HG02678 (cell line): ENCODE results near the gene ZCCHC7.
A peak's percentile ranks its signal among the peaks of the same experiment; 100 is the strongest.
"Not testable (repeated sequence)": the region's sequence is repeated elsewhere in the genome, so short reads cannot be mapped to it uniquely, and the experiment has no call there.

Experiments
- ATAC-seq: cut with Tn5 transposase; IDR thresholded peaks from one replicate; pipeline ENCODE4 v1.9.1; 2021; ENCODE audit warnings: mild to moderate bottlenecking, moderate library complexity; ENCODE audit not compliant: unreplicated experiment

Gene ZCCHC7

DNA sequence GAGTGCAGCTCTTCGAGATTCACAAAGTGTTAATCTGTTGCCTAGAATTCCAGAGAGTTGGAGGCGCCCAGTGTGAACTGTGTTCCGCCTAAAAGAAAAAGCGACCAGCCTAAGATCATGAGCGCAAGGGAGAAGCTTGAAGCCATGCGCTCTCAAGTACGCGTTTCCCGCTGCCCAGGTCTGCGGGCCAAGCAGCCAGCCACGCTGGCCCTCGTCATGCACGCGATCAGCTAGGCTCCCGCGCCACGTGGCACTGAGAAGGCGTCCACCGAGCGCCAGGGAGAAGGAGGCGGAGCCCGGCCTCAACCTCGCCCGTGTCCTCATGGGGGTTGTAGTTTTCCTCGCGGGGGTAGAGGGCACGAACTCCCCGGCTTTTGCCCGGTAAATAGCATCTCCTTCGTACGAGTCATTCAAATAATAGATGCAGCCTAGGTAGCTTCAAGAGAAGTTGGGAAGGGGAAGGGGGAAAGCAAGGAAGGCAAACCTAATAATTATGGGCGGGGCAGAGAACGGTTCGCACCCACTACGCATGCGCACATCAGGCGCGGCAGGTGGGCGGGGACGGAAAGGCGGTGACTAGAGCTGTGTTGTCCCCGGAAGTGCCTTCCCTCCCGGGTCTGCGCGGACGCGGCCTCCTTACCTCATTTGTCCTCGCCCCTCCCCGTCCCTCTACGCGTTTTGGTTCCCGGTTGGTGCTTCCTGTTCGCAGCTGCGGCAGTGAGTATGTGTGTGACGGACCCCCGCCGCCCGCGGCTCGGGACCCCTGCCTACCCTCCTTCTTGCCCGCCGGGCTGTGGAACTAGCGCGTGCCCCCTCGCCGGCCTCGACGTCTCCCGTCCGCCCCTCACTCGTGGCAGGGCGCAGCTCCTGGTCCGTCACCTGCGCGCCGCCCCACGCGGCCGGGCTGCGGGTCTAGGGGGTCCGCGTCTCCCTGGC lies at the start of gene ZCCHC7:
Gene ZCCHC7 (plus strand): TSS at position 668 of the 936 bp plus-strand sequence.
- peak; percentile 95 for ATAC-seq

DNA sequence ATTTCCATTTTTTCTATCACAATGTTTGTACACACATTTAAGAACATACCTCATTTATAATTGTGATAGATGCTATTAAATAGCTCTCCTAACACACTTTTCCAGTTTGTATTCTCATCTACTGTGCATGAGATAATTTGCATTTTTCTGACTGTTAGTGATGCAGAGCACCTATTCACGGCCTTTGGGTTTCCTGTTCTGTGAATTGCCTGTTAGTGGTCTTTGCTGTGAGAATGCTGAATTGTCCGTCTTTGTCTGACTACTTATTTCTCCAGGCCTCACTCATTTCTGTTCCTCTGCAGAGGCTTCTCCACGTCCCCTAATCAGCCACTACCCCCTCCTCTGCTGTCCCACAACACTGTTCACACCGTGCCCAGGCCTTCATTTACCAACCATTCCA lies 45.6 kb upstream of the ZCCHC7 start:
- ATAC-seq: not testable (repeated sequence)

DNA sequence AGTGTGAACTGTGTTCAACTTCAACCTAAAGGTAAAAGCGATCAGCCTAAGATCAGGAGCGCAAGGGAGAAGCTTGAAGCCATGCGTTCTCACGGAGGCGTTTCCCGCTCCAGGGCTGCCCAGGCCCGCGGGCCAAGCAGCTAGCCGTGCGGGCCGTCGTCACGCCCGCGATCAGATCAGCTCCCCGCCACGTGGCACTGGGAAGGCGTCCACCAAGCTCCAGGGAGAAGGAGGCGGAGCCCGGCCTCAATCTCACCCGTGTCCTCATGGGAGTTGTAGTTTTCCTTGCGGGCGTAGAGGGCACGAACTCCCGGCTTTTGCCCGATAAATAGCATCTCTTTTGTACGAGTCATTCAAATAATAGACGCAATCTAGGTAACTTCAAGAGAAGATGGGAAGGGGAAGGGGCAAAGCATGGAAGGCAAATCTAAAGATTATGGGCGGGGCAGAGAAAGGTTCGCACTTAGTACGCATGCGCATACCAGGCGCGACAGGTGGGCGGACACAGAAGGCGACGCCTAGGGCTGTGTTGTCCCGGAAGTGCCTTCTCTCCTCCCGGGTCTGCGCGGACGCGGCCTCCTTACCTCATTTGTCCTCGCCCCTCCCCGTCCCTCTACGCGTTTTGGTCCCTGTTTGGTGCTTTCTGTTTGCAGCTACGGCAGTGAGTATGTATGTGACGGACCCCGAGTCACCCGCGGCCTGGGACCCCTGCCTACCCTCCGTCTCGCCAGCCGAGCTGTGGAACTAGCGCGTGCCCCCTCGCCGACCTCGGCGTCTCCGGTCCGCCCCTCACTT lies 40.8 kb upstream of the ZCCHC7 start:
- peak; percentile 94 for ATAC-seq

DNA sequence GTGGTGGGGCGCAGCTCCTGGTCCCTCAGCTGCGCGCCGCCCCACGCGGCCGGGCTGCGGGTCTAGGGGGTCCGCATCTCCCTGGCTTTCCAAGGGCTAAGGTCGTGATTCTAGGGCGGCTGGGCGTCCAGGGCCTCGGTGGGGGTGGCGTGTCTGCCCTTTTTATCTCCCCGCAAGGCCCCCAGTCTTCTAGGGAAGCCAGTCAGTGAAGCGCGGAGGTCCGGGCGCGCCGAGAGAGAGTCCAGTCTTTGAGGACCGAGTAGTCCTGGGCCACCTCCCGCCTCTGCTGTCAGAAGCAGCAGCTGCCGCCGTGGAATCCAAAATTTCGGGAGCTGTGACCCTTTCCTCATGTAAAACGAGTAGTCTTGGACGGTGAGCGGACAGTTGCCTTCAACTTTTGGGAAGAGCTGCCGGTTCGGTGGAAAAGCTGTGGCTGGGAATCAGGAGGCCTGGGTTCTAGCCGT lies 40.2 kb upstream of the ZCCHC7 start:
- peak; percentile 19 for ATAC-seq

DNA sequence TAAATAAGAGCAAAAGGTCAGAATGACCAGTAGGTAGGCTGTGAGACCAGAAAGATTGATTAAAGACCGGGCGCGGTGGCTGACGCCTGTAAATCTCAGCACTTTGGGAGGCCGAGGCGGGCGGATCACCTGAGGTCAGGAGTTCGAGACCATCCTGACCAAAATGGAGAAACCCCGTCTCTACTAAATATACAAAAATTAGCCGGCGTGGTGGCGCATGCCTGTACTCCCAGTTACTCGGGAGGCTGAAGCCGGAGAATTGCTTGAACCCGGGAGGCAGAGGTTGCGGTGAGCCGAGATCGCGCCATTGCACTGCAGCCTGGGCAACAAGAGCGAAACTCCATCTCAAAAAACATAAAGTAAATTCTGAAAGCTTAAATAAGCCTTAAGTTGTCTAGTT lies 38.9 kb upstream of the ZCCHC7 start:
- ATAC-seq: not testable (repeated sequence)

DNA sequence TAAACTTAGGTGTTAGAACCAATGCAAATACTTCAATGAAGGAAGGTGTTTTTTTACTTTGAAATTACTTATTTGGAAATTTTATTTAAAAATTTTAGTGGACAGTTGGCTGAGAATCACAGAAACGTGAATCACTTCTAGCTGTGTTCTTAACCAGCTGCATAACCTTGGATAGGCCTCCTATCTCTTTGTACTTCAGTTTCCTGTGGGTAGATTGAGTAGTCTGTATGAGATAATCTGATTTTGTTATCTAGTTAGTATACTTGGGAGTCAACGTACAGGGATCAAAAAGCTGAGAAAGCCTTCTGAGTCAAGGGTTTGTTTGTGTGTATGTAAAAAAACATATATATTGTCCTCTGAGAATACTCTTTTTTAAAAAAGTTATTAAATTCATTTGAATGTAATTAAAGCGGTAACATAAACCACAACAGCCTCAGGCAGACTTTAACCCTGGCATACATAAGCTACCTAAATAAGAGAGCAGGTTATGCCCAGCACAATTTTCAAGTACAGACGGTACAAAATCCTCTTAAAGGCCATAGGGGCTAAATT lies 38.1 kb upstream of the ZCCHC7 start:
- ATAC-seq: no peak

DNA sequence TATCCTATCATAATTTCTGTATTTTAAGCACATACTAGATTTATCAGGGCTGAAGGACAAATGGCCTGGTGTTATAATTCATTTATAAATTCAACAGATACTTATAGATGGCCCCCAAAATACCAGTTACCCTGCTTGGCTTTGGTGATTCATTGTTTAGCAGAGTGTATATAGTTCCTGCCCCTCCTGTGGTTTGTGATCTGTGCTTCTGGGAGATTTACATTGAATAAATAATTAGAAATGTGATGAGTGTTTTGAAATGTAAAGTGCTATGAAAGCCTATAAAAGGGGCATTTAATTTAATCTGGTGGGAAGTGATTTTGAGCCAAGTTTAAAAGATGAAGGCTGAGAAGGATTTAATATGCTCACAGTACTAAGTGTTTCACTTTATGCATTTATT lies 36.7 kb upstream of the ZCCHC7 start:
- no peak for ATAC-seq

DNA sequence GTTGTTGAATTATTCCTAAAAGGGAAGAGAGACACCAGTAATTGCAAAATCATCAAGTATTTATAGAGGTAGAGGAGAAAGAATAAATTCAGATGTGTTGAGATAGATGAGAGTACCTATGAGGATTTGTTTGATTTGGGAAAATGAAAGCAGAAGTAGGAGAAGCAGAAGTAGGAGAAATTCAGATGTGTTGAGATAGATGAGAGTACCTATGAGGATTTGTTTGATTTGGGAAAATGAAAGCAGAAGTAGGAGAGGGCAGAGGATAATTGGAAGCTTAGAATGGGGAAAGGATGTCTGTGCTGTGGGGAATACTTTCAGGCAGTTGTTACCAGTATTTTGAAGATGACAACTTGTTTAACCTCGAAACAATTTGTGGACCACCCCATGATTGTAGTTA lies 35.1 kb upstream of the ZCCHC7 start:
- ATAC-seq: no peak

DNA sequence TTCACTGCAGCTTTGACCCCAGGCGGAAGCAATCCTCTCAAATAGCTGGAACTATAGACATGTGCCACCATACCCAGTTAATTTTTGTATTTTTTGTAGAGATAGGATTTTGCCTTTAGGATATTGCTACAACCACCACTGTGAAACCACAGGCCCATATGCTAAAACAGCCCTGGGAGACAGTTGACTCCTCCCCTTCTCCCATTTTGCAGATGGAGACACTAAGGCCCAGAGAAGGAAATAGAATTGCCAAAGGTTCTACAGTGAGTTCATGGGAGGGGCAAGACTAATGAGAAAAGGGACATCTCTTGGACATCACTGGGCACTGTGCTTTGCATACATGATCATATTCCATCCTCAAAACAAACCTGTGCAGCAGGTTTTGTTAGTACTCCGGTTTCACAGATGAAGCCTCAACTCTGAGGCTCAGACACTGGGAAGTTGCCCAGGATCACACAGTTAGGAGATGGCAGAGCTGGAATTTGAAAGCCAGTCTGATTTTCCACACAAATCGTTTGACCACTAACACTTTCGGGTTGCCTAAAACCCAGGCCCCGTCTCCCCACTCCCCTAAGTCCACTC lies 27.6 kb upstream of the ZCCHC7 start:
- not testable (repeated sequence) for ATAC-seq

DNA sequence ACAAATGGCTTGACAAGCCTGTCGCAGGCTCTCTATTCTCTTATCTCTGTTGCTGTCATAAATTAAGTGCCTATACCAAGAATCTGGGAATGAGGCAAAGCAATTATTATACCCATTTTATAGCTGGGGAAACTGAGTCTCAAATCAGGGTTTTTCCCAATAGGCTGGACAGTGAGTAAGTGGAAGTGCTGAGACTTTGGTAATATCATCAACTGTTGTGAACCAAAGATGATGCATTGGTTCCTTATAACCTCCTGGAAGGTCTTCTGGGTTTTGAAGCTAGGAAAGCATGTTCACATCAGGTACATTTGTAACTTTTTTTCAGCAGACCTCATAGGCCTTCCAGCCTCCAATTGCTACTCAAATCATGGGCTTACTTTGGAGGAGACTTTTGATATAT lies 25.6 kb upstream of the ZCCHC7 start:
- no peak for ATAC-seq

DNA sequence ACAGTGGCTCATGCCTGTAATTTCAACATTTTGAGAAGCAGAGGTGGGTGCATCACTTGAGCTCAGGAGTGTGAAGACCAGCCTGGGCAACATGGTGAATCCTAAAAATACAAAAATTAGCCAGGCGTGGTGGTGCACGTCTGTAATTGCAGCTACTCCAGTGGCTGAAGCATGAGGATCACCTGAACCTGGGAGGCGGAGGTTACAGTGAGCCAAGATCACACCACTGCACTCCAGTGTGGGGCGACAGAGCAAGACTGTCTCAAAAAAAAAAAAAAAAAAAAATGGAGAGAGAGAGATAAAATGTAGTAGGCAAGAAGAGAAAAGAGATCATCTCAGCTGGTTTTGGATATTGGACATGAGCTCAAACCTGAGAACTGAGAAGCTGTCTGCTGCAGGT lies 23.7 kb upstream of the ZCCHC7 start:
- no peak for ATAC-seq

DNA sequence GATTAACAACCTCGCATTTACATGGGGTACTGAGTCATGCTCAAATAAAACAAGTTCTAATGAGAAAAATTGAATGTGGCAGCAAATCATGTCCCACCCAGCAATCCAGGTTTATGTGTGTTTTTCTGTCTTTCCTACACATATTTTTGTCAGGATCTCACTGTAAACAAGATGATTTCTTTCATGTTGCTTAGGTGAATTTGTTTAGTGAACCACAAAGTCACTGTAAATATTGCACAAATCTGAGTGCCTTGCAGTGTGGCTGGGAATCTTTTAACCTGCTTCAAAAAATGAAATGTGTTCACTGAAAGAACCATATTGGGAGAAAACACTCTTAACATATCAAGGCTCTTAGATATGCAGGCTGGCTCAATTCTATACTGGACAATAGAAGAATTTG lies 23.1 kb upstream of the ZCCHC7 start:
- no peak for ATAC-seq

DNA sequence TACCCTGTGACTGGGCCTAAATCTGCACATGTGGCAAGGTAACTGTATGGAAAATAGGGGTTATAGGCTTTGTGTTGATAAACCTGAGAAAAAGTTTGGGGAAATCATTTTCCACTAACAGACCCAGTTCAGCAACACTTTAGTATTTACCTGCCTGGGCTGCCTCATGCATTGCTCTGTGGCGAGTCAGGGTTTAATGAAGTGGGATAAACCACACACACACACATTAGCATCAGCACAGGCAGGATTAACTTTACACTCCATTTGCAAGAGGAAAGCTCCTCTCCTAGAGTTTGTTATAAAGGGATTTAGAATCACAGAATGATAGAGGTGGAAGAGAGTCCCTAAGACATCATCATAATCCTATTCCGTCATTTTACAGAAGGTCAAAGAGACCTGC lies 20.0 kb upstream of the ZCCHC7 start:
- ATAC-seq: no peak

DNA sequence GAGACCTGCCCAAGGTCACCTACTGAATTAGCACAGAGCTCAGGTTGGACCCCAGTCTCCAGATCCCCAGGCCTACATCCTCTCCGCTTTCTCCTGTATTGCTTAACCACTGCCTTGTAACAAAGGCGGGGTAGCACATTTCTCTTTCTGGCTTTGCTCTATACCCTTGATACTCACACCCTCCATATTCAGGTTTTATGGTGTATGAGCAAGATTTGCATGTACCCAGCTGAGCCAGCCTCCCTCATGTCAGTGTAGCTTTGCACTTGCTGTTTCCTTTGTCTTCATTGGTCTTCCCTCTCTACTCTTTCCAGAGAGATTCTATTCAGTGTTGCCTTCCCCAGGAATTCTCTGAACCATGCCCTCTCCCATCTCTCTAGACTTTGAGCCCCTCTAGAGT lies 19.6 kb upstream of the ZCCHC7 start:
- ATAC-seq: no peak

DNA sequence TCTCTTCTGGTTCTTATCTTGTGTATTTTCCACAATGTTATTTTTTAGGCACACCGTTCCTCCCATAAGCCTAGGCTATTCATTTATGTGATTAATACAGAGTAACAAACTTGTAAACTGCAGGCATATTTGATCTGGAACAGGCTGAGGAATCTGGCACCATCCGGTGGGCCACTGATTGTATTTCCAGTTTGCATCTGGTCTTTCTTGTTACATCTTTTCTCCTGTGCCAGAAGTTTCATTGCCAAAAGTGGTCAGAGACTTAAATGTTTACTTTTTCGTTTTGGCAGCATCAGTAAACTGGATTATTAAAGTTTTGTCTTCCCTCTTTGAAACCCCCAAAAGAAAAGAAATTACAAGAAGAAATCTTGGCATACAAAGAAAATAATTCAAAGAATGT lies 17.9 kb upstream of the ZCCHC7 start:
- no peak for ATAC-seq

DNA sequence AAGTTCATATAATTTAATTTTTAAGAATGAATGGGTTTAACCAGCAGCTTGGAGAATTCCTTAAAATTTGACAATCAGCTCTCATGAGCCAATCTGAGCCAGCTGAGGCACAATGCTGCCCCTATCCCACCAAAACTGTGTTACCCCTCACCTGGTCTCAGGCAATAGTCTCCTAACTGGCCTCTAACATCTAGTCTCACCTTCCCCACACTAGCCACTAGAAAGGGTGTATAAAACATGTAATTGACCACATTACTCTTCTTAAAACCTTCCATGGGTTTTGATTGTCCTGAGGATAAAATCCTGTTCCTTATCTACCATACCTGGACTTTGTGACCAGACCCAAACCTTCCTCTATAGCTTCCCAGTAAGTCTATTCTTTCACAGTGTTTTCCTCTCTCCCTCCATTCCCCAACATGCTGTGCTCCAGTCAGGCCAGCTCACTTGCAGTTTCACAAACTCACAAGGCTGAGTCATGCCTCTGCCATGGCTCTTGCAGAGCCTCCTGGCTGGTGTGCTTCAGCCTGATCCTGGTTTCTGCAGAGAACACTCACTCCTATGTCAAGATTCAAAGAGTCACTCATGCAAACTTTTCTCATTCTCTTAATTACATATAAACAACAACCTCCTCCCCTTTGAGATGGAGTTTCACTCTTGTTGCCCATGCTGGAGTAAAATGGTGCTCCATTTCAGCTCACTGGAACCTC lies 16.0 kb upstream of the ZCCHC7 start:
- ATAC-seq: no peak

DNA sequence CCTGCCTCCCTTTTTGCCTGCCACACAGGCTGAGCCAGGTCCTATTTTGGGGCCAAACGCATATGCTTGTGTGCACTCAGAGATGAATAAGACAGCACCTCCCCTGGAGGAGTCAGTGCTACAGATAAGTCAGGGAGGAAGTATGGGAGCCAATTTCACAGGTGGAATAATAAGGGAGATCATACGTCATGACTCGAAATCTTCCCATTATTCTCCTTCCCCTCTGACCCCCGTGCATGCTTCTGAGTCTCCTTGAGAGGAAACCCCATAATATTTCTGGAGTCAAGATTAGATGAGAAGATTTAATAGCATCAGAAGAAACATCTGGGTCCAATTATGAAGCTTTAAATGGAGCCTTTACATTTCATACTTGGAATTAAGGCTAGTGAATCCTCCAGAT lies 15.1 kb upstream of the ZCCHC7 start:
- ATAC-seq: no peak

DNA sequence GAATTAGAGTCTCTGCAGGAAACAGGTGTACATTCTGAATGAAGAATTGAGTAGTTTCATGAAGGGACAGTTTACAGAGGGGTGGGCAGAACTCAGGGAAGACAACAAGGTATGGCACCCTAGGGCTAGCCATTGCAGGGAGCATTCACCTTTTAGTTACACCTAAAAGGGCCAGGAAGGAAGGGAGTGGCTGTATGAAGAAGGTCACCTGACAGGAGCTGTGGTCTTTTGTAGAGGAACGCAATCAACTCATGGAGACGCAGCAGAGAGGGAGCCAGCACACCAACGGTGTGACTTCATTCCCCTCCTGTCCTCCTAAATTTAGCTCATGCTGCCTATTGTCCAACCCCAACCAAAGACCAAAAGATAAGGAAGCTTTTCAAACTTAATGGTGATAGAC lies 12.7 kb upstream of the ZCCHC7 start:
- no peak for ATAC-seq

DNA sequence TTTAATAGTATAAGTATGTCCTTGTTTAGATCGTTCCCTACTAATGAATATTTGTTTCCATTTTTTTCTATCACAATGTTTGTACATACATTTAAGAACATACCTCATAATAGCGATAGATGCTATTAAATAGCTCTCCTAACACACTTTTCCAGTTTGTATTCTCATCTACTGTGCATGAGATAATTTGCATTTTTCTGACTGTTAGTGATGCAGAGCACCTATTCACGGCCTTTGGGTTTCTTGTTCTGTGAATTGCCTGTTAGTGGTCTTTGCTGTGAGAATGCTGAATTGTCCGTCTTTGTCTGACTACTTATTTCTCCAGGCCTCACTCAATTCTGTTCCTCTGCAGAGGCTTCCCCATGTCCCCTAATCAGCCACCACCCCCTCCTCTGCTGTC lies 5.9 kb upstream of the ZCCHC7 start:
- ATAC-seq: not testable (repeated sequence)

DNA sequence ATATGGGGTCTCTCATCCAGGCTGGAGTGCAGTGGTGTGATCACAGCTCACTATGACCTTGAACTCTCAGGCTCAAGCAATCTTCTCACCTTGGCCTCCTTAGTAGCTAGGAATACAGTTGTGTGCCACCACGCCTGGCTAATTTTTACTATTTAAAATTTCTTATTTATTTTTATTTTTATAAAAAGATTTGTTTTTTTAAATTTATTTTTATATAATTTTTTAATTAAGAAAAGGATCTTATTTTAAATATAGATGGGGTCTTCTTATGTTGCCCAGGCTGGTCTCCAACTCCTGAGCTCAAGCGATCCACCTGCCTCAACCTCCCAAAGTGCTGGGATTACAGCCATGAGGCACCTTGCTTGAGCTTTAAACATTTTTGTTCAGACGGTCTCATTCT lies 2.4 kb upstream of the ZCCHC7 start:
- no peak for ATAC-seq

DNA sequence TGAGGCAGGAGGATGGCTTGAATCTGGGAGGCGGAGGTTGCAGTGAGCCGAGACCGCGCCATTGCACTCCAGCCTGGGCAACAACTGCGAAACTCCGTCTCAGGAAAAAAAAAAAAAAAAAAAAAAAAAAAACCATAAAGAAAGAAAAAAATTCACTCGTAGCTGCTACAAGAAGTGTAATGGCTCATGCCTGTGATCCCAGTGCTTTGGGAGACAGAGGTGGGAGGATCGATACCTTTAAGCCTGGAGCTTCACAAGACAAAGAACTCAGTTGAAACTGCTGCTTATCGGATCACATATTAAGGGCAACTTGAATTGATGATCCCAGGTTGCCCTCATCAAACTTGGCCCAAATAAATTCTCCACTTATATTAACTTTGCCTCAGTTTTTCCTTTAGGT lies 1.0 kb upstream of the ZCCHC7 start:
- ATAC-seq: no peak
